Endometrial microvascular endothelial cells (primary cell): ENCODE data around the gene ADAM19. TPM values are rescaled to one million over a fixed set of nuclear protein-coding genes. Genes with fewer than 3 reads are reported as not detected.
"Not testable (repeated sequence)": the region's sequence is repeated elsewhere in the genome, so short reads cannot be mapped to it uniquely, and the experiment has no call there.

Source experiments
- in situ Hi-C: cut with HindIII; loops from 2 replicates; pipeline ENCODE4 v1.10.0; 2017; ENCODE audit warnings: low sequenced_read_pairs, low pct_unique_long_range_greater_than_20kb; ENCODE audit errors: inconsistent ontology term
- total RNA-seq: library from RNA; depleted of rRNA; stranded (reverse); fragments of >200 nt; gene quantifications from one replicate; pipeline ENCODE4 v1.2.3, GENCODE V29; 2015; ENCODE audit errors: inconsistent ontology term

The ADAM19 gene
- total RNA-seq, 1 donor from 2014 or later = 13.5 TPM

- in situ Hi-C loops = no loop called here
These were observed 115.6 kb downstream of the ADAM19 start, which contains the start of gene NIPAL4 for GRCh38 chr5:157459715-157460599. NIPAL4 (plus strand) TSS chr5:157460213; CDS start chr5:157460321, 108 bp downstream.

- in situ Hi-C loops = no loop called here
These were observed 116.7 kb downstream of the ADAM19 start for GRCh38 chr5:157458835-157459234.

DNA sequence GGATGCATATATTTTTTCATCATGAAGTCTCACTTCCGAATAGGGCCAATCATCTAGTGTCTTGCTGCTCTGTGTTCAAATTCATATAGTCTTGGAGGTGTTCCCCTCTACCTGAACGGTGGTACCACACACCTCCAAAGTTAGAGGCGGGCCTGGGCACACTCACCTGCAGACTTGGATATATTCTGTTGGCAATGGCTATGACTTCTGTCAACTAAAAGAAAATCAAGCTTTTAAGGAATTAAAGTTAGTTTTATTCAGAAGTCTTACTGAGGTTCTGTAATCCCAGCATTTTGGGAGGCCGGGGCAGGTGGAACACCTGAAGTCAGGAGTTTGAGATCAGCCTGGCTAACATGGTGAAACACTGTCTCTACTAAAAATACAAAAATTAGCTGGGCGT is 118.2 kb downstream of the ADAM19 start:
- in situ Hi-C loops = no loop called here

- in situ Hi-C loops = no loop called here
These were observed 119.3 kb downstream of the ADAM19 start for GRCh38 chr5:157456301-157456700.

DNA sequence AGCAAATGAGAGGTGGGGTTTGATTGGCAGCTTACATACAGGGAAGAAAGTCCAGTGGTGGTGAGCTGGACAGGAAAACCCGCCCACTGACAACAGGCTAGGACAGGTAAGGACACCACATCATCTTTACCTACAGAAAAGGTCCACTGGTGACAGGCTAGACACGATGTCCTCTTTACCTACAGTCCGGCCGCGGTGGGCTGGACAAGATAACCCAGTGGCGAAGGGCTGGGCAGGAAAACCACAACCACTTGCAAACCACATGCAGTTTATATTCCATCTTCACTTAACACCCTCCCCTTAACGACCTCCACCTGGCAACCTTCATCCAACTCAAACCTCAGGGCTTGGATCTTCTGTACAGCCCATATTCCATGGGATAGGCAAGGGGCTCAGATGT is 120.5 kb downstream of the ADAM19 start:
- in situ Hi-C loops = no loop called here

GRCh38 chr5:157454273-157454672 is 121.3 kb downstream of the ADAM19 start:
- in situ Hi-C loops = no loop called here

GRCh38 chr5:157451806-157452205 is 123.8 kb downstream of the ADAM19 start:
- in situ Hi-C loops = no loop called here

- in situ Hi-C loops = no loop called here
These were observed 125.6 kb downstream of the ADAM19 start for GRCh38 chr5:157450024-157450423.

DNA sequence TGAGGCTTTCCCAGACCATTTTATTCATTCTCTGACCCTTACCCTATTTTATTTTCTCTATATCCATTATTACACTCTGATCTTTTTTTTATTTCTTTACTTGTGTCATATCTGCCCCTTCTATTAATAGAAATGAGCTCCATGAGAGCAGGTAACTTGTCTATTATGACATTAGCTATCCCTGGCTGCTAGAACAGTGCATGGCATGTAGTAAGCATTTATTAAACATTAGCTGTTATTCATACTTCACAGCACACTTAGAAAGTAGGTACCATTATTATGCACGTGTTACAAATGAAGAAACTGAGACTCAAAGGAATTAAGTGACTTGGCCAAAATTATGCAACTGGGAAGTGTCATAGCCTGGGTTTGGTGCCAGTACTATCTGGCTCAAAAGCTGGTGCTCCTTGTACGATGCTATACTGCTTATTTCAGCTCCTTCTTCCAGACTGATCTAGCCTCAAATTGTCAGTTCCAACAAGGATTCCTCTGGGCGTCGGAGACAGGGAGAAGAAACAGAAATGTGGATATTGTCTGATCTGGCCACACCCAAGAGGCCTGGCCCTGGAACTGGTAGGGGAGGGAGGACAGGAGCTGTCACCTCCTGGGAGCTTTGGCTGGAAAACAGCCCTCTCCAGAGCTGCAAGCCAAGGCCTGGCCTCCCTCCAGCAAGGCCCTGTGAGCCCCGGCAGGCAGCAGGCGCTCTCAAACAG is 126.4 kb downstream of the ADAM19 start:
- in situ Hi-C loops = no loop called here

- in situ Hi-C loops = no loop called here
These were observed 128.4 kb downstream of the ADAM19 start for GRCh38 chr5:157447201-157447637.

GRCh38 chr5:157446412-157446935 is 129.1 kb downstream of the ADAM19 start:
- in situ Hi-C loops = no loop called here

GRCh38 chr5:157445745-157446411 is 129.7 kb downstream of the ADAM19 start:
- in situ Hi-C loops = no loop called here

GRCh38 chr5:157444224-157444623 is 131.4 kb downstream of the ADAM19 start:
- in situ Hi-C loops = no loop called here

GRCh38 chr5:157443041-157443549 is 132.5 kb downstream of the ADAM19 start:
- in situ Hi-C loops = no loop called here

- in situ Hi-C loops = no loop called here
These were observed 141.5 kb downstream of the ADAM19 start for GRCh38 chr5:157434096-157434495.

DNA sequence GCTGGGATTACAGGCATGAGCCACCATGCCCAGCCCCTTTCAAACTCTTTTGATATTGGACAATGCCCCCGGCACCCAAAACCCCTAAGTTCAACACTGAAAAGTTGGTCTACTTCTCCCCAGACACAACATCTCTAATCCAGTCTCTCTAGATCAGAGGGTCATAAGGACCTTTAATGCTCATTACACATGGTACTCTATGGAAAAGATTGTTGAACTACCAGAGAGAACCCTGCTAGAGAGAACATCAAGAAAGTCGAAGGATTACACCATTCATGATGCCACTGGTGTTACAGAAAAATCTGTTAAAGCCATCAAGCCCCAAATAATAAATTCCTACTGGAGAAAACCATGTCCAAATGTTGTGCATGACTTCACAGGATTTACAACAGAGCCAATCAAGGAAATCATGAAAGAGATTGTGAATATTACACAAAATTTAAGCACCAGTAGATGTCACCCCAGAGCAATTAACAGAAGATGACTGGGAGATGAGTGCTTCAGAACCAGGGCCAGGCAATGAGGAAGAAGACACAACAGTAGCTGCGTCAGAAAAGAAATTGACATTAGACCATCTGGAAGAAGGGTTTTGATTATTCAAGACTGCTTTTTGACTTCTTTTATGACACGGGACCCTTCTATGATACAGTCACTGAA is 143.9 kb downstream of the ADAM19 start:
- in situ Hi-C loops = no loop called here

GRCh38 chr5:157429920-157430319 is 145.7 kb downstream of the ADAM19 start:
- in situ Hi-C loops = not testable (repeated sequence)
